ENCODE data around the gene PBX3. TPM values are rescaled to one million over a fixed set of nuclear protein-coding genes. Genes with fewer than 3 reads are reported as not detected.

The PBX3 gene
- total RNA-seq, 4 donors from 2014 or later: 18.0 to 33.5 (median 24.2) TPM

- no peak for DNase-seq (ENCODE audit: low spot score in 2 of 2)
- TF ChIP-seq, protein P1, sequence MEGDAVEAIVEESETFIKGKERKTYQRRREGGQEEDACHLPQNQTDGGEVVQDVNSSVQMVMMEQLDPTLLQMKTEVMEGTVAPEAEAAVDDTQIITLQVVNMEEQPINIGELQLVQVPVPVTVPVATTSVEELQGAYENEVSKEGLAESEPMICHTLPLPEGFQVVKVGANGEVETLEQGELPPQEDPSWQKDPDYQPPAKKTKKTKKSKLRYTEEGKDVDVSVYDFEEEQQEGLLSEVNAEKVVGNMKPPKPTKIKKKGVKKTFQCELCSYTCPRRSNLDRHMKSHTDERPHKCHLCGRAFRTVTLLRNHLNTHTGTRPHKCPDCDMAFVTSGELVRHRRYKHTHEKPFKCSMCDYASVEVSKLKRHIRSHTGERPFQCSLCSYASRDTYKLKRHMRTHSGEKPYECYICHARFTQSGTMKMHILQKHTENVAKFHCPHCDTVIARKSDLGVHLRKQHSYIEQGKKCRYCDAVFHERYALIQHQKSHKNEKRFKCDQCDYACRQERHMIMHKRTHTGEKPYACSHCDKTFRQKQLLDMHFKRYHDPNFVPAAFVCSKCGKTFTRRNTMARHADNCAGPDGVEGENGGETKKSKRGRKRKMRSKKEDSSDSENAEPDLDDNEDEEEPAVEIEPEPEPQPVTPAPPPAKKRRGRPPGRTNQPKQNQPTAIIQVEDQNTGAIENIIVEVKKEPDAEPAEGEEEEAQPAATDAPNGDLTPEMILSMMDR (IDR thresholded peaks at IDR 0.05): no peak
- TF ChIP-seq EP300 (IDR thresholded peaks at IDR 0.05) (no peak), POLR2A (IDR thresholded peaks at IDR 0.05) (no peak)
- no peak overlapping the region for H3K4me3 ChIP-seq
- no peaks in the 10 kb centered on the region for H3K27me3 ChIP-seq
- H3K27ac ChIP-seq: no peak overlapping the region
- no peaks in the 10 kb centered on the region for H3K36me3 ChIP-seq
- 65 to 70% methylated on average over 23 to 24 of the region's 24 CpGs for WGBS, 2 donors
- H3K9me3 ChIP-seq: peaks cover 0 to 7% (median 0%) of the 10 kb centered on the region in 4 donors
- no peaks in the 10 kb centered on the region for H3K4me1 ChIP-seq
Observed at GRCh38 chr9:126001581-126002225, 254.5 kb downstream of the PBX3 start.

DNA sequence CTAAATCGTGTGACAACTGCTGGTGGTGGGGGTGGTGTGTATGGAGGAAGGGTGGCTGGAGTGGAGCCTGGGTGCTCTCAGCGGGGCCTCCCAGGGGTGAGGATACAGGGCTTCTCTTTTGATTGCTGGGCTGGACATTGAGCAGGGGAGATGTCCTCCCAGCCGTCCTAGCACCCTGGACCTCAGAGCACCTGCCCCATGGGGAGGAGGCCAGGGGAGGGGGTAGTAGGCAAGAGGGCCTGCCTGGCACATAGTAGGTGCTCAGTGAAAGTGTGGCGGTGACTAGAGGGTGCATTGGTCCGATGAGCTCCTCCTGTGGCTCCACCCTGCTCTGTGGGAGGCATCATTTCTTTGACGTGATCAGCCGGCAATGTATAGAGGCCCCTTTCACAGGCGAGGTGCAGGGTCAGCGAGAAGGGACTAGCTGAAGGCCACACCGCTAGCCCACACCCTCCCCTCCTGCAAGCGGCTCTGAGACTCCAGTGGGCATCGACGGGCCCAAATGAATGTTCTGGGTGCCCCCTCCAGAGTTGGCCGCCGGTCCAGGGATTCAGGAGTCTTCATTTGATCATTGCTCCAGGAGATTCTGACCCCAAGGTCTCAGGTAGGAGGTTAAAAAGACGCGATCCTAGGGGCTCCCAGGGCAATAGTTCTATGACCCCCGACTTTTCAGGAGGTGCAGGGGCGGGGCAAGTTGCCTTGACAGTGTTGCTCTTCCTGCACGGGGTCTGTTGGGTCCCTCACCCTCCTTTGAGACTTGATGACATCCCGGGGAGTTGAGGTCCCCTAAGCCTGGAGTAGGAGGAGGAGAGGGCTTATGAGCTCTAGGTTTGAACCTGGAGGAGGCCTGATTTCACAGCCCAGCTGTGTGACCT, 255.5 kb downstream of the PBX3 start:
- DNase-seq (ENCODE audit: low spot score in 2 of 2): no peak
- 66 to 73% methylated on average over 21 of the region's 21 CpGs for WGBS, 2 donors

GRCh38 chr9:126009047-126009446, 261.9 kb downstream of the PBX3 start:
- Histone ChIP-seq H3K27me3 (no peaks in the 10 kb centered on the region), H3K9me3 (peaks cover 0 to 40% (median 0%) of the 10 kb centered on the region in 4 donors), H3K4me3 (no peak overlapping the region), H3K4me1 (no peaks in the 10 kb centered on the region), H3K36me3 (no peaks in the 10 kb centered on the region), H3K27ac (no peak overlapping the region)
- no peak for DNase-seq (ENCODE audit: low spot score in 2 of 2)
- no peak for TF ChIP-seq POLR2A (IDR thresholded peaks at IDR 0.05)
- WGBS, 2 donors: 89 to 93% methylated on average over 2 of the region's 2 CpGs

More for the DNA sequence above, 255.5 kb downstream of the PBX3 start:
- Histone ChIP-seq H3K36me3 (no peaks in the 10 kb centered on the region), H3K27ac (no peak overlapping the region), H3K9me3 (peaks cover 0 to 17% (median 0%) of the 10 kb centered on the region in 4 donors), H3K4me3 (no peak overlapping the region), H3K4me1 (no peaks in the 10 kb centered on the region), H3K27me3 (no peaks in the 10 kb centered on the region)
- no peak for TF ChIP-seq POLR2A (IDR thresholded peaks at IDR 0.05)
- TF ChIP-seq EP300 (IDR thresholded peaks at IDR 0.05): no peak
- TF ChIP-seq, protein P1 (IDR thresholded peaks at IDR 0.05): no peak

DNA sequence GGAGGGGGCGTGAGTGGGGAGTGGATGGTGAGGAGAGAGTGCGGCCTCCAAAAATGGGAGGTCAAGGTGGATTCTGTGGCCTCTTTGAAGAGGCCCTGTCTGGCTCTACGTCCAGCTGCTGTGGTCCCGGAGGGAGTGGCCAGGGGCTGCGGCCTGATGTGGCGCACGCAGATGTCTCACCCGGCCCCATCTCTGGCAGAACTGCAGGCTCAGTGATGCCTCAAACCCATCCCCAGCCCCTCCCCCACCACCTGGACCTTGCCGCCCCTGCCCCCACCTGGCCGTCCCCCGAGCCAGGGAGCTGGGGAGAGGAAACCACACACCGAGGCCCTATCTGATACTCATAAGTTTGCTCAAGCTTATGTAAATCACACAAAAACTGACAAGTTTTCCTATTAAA, 267.6 kb downstream of the PBX3 start:
- WGBS, 2 donors: 59 to 73% methylated on average over 12 of the region's 12 CpGs
- Histone ChIP-seq H3K27me3 (no peaks in the 10 kb centered on the region), H3K36me3 (no peaks in the 10 kb centered on the region), H3K9me3 (peaks cover 0 to 3% (median 0%) of the 10 kb centered on the region in 4 donors), H3K4me1 (no peaks in the 10 kb centered on the region), H3K27ac (no peak overlapping the region), H3K4me3 (no peak overlapping the region)
- no peak for TF ChIP-seq EP300 (IDR thresholded peaks at IDR 0.05)
- TF ChIP-seq POLR2A (IDR thresholded peaks at IDR 0.05): no peak
- TF ChIP-seq, protein P1 (IDR thresholded peaks at IDR 0.05): no peak
- no peak for DNase-seq (ENCODE audit: low spot score in 2 of 2)

- Histone ChIP-seq H3K4me3 (no peak overlapping the region), H3K27ac (no peak overlapping the region), H3K27me3 (no peaks in the 10 kb centered on the region), H3K36me3 (no peaks in the 10 kb centered on the region), H3K9me3 (no peaks in the 10 kb centered on the region), H3K4me1 (no peaks in the 10 kb centered on the region)
- TF ChIP-seq EP300 (IDR thresholded peaks at IDR 0.05): no peak
- no peak for TF ChIP-seq POLR2A (IDR thresholded peaks at IDR 0.05)
- TF ChIP-seq, protein P1 (IDR thresholded peaks at IDR 0.05): no peak
- 90 to 96% methylated on average over 17 of the region's 17 CpGs for WGBS, 2 donors
- DNase-seq (ENCODE audit: low spot score in 2 of 2): no peak
Observed at GRCh38 chr9:126015424-126015823, 268.3 kb downstream of the PBX3 start.
